Esophagus muscularis mucosa (tissue), 4 donors: ENCODE measurements around the gene UBA5.

Experiments
- CTCF ChIP-seq, 3 experiments: fragments of 200-600 bp in 2 of 3; fragments of 450-650 bp in 1 of 3; sonication (generic) in 2 of 3; IDR thresholded peaks; one replicate each; pipeline ENCODE4 v1.5.1; 2017 to 2019; ENCODE audit warnings: antibody characterized with exemption in 3 of 3, mild to moderate bottlenecking in 2 of 3, moderate library complexity in 1 of 3
- EP300 ChIP-seq: sonication (generic); formaldehyde crosslinking; IDR thresholded peaks from one replicate; pipeline ENCODE4 v1.6.1; 2017; ENCODE audit warnings: antibody characterized with exemption
- POLR2A ChIP-seq: fragments of 450-650 bp; IDR thresholded peaks from one replicate; pipeline ENCODE4 v1.6.1; 2017; ENCODE audit warnings: antibody characterized with exemption, moderate library complexity, mild to moderate bottlenecking, low read depth
- POLR2AphosphoS5 ChIP-seq, 2 donors: sonication (generic); formaldehyde crosslinking; IDR thresholded peaks; one replicate each; pipeline ENCODE4 v1.6.1; 2017; ENCODE audit warnings: antibody characterized with exemption in 2 of 2

GRCh38 chr3:132624790-132625189 lies 35.3 kb upstream of the UBA5 start:
- TF ChIP-seq POLR2A, result no peak
- TF ChIP-seq CTCF (IDR thresholded peaks at IDR 0.05), result no peak
- TF ChIP-seq EP300, result no peak
- no peak for TF ChIP-seq POLR2AphosphoS5 (IDR thresholded peaks at IDR 0.05)
